ENCODE measurements around the gene ZNF22. TPM values are rescaled to one million over a fixed set of nuclear protein-coding genes. Genes with fewer than 3 reads are reported as not detected.

Gene ZNF22
- total RNA-seq, 5 donors from 2014 or later (not counting 1 experiment from before 2014, with no cell fraction given) = 18.4 to 27.5 (median 21.1) TPM

GRCh38 chr10:45023426-45023825 lies 22.7 kb downstream of the ZNF22 start:
- DNase-seq = no peak

GRCh38 chr10:45034301-45034700 lies 33.6 kb downstream of the ZNF22 start:
- Histone ChIP-seq H3K4me1 (ENCODE audit: control insufficient read depth in 1 of 2, extremely low read depth in 1 of 2, insufficient read depth in 2 of 2, low read length in 2 of 2) (peaks cover 0 to 2% of the 10 kb centered on the region in 2 experiments), H3K27me3 (replicated peaks in 1 of 2; ENCODE audit: control insufficient read depth in 2 of 2, extremely low read depth in 1 of 2, insufficient read depth in 2 of 2, low read length in 1 of 2) (no peaks in the 10 kb centered on the region), H3K27ac (ENCODE audit: low read length) (no peak overlapping the region), H3K9me3 (no peaks in the 10 kb centered on the region), H3K36me3 (ENCODE audit: control insufficient read depth in 2 of 2, extremely low read depth in 1 of 2, insufficient read depth in 1 of 2, low read length in 1 of 2) (no peaks in the 10 kb centered on the region), H3K4me3 (ENCODE audit: control insufficient read depth in 1 of 2, extremely low read depth in 1 of 2, low read length in 1 of 2) (no peak overlapping the region)
- POLR2A ChIA-PET = no interaction called here
- peaks cover 14 to 25% of the 10 kb centered on the region in 2 donors for H3K27me3 Mint-ChIP-seq
- H3K4me1 Mint-ChIP-seq = no peaks in the 10 kb centered on the region
- CTCF ChIA-PET = no interaction called here
- peaks cover 5% of the 10 kb centered on the region for H3K36me3 Mint-ChIP-seq
- no peak for ATAC-seq (replicated peaks in 1 of 4)
- no peak overlapping the region for H3K4me3 Mint-ChIP-seq
- H3K9me3 Mint-ChIP-seq = peaks cover 10 to 22% (median 16%) of the 10 kb centered on the region in 3 donors
- DNase-seq = no peak
- no peak overlapping the region for H3K27ac Mint-ChIP-seq

More at GRCh38 chr10:45023426-45023825, 22.7 kb downstream of the ZNF22 start:
- peaks cover 6 to 13% (median 12%) of the 10 kb centered on the region in 3 donors for H3K9me3 Mint-ChIP-seq
- Histone ChIP-seq H3K4me1 (ENCODE audit: control insufficient read depth in 1 of 2, extremely low read depth in 1 of 2, insufficient read depth in 2 of 2, low read length in 2 of 2) (no peaks in the 10 kb centered on the region), H3K36me3 (ENCODE audit: control insufficient read depth in 2 of 2, extremely low read depth in 1 of 2, insufficient read depth in 1 of 2, low read length in 1 of 2) (no peaks in the 10 kb centered on the region), H3K27ac (ENCODE audit: low read length) (no peak overlapping the region), H3K4me3 (ENCODE audit: control insufficient read depth in 1 of 2, extremely low read depth in 1 of 2, low read length in 1 of 2) (no peak overlapping the region), H3K27me3 (replicated peaks in 1 of 2; ENCODE audit: control insufficient read depth in 2 of 2, extremely low read depth in 1 of 2, insufficient read depth in 2 of 2, low read length in 1 of 2) (no peaks in the 10 kb centered on the region), H3K9me3 (no peaks in the 10 kb centered on the region)
- H3K36me3 Mint-ChIP-seq = no peaks in the 10 kb centered on the region
- peaks cover 0 to 4% of the 10 kb centered on the region in 2 donors for H3K27me3 Mint-ChIP-seq
- H3K4me1 Mint-ChIP-seq = no peaks in the 10 kb centered on the region
- POLR2A ChIA-PET = no interaction called here
- no CpG with 5 or more reads among the region's 2 CpGs for WGBS (ENCODE audit: insufficient coverage)
- CTCF ChIA-PET = no interaction called here
- H3K27ac Mint-ChIP-seq = no peak overlapping the region
- no peak overlapping the region for H3K4me3 Mint-ChIP-seq
- no peak for ATAC-seq (replicated peaks in 1 of 4)

- peaks cover 18 to 28% of the 10 kb centered on the region in 2 donors for H3K27me3 Mint-ChIP-seq
- Histone ChIP-seq H3K36me3 (ENCODE audit: control insufficient read depth in 2 of 2, extremely low read depth in 1 of 2, insufficient read depth in 1 of 2, low read length in 1 of 2) (no peaks in the 10 kb centered on the region), H3K4me1 (ENCODE audit: control insufficient read depth in 1 of 2, extremely low read depth in 1 of 2, insufficient read depth in 2 of 2, low read length in 2 of 2) (peaks cover 0 to 2% of the 10 kb centered on the region in 2 experiments), H3K27me3 (replicated peaks in 1 of 2; ENCODE audit: control insufficient read depth in 2 of 2, extremely low read depth in 1 of 2, insufficient read depth in 2 of 2, low read length in 1 of 2) (no peaks in the 10 kb centered on the region), H3K27ac (ENCODE audit: low read length) (no peak overlapping the region), H3K4me3 (ENCODE audit: control insufficient read depth in 1 of 2, extremely low read depth in 1 of 2, low read length in 1 of 2) (no peak overlapping the region), H3K9me3 (no peaks in the 10 kb centered on the region)
- DNase-seq (no peak), ATAC-seq (replicated peaks in 1 of 4) (no peak)
- peaks cover 5 to 12% (median 12%) of the 10 kb centered on the region in 3 donors for H3K9me3 Mint-ChIP-seq
- H3K4me3 Mint-ChIP-seq = no peak overlapping the region
- H3K4me1 Mint-ChIP-seq = no peaks in the 10 kb centered on the region
- H3K36me3 Mint-ChIP-seq = peaks cover 5% of the 10 kb centered on the region
- CTCF ChIA-PET = no interaction called here
- H3K27ac Mint-ChIP-seq = no peak overlapping the region
- POLR2A ChIA-PET = no interaction called here
Observed at GRCh38 chr10:45035673-45036072, 35.0 kb downstream of the ZNF22 start.

- POLR2A ChIA-PET = interaction anchor here in 1 of 2 donors (0.6 kb wide), 2 partner anchors 20 to 1836 kb away, joined by 3 to 7 read pairs; no protein-coding TSS in a partner anchor
- DNase-seq (no peak), ATAC-seq (replicated peaks in 1 of 4) (no peak)
- no peaks in the 10 kb centered on the region for H3K4me1 Mint-ChIP-seq
- Histone ChIP-seq H3K36me3 (ENCODE audit: control insufficient read depth in 2 of 2, extremely low read depth in 1 of 2, insufficient read depth in 1 of 2, low read length in 1 of 2) (no peaks in the 10 kb centered on the region), H3K9me3 (no peaks in the 10 kb centered on the region), H3K27ac (ENCODE audit: low read length) (no peak overlapping the region), H3K27me3 (replicated peaks in 1 of 2; ENCODE audit: control insufficient read depth in 2 of 2, extremely low read depth in 1 of 2, insufficient read depth in 2 of 2, low read length in 1 of 2) (no peaks in the 10 kb centered on the region), H3K4me3 (ENCODE audit: control insufficient read depth in 1 of 2, extremely low read depth in 1 of 2, low read length in 1 of 2) (no peak overlapping the region), H3K4me1 (ENCODE audit: control insufficient read depth in 1 of 2, extremely low read depth in 1 of 2, insufficient read depth in 2 of 2, low read length in 2 of 2) (no peaks in the 10 kb centered on the region)
- H3K36me3 Mint-ChIP-seq = no peaks in the 10 kb centered on the region
- CTCF ChIA-PET = interaction anchor here in 1 of 2 donors (0.5 kb wide), 1 partner anchor 501 kb away, joined by 3 read pairs; no protein-coding TSS in a partner anchor
- H3K27me3 Mint-ChIP-seq = peaks cover 16 to 17% of the 10 kb centered on the region in 2 donors
- no peaks in the 10 kb centered on the region for H3K9me3 Mint-ChIP-seq
- no peak overlapping the region for H3K27ac Mint-ChIP-seq
- H3K4me3 Mint-ChIP-seq = no peak overlapping the region
Observed at GRCh38 chr10:45040921-45041542, 40.3 kb downstream of the ZNF22 start.

- DNase-seq = no peak
- 86% methylated on average over 6 of the region's 7 CpGs for WGBS (ENCODE audit: insufficient coverage)
- no peaks in the 10 kb centered on the region for H3K36me3 Mint-ChIP-seq
- no peaks in the 10 kb centered on the region for H3K4me1 Mint-ChIP-seq
- ChIA-PET CTCF (no interaction called here), POLR2A (no interaction called here)
- H3K4me3 ChIP-seq (ENCODE audit: control insufficient read depth in 1 of 2, extremely low read depth in 1 of 2, low read length in 1 of 2) = no peak overlapping the region
- peaks cover 3 to 16% of the 10 kb centered on the region in 2 donors for H3K27me3 Mint-ChIP-seq
- no peak overlapping the region for H3K4me3 Mint-ChIP-seq
- peaks cover 3 to 9% (median 5%) of the 10 kb centered on the region in 3 donors for H3K9me3 Mint-ChIP-seq
- H3K27ac Mint-ChIP-seq = no peak overlapping the region
- H3K27me3 ChIP-seq (replicated peaks in 1 of 2; ENCODE audit: control insufficient read depth in 2 of 2, extremely low read depth in 1 of 2, insufficient read depth in 2 of 2, low read length in 1 of 2) = peaks cover 0 to 3% of the 10 kb centered on the region in 2 experiments
- no peak overlapping the region for H3K27ac ChIP-seq (ENCODE audit: low read length)
- no peak for ATAC-seq (replicated peaks in 1 of 4)
- no peaks in the 10 kb centered on the region for H3K9me3 ChIP-seq
- H3K4me1 ChIP-seq (ENCODE audit: control insufficient read depth in 1 of 2, extremely low read depth in 1 of 2, insufficient read depth in 2 of 2, low read length in 2 of 2) = no peaks in the 10 kb centered on the region
- H3K36me3 ChIP-seq (ENCODE audit: control insufficient read depth in 2 of 2, extremely low read depth in 1 of 2, insufficient read depth in 1 of 2, low read length in 1 of 2) = no peaks in the 10 kb centered on the region
Observed at GRCh38 chr10:45044290-45044689, 43.6 kb downstream of the ZNF22 start.

- no peak overlapping the region for H3K4me3 ChIP-seq (ENCODE audit: control insufficient read depth in 1 of 2, extremely low read depth in 1 of 2, low read length in 1 of 2)
- H3K36me3 Mint-ChIP-seq = no peaks in the 10 kb centered on the region
- H3K9me3 ChIP-seq = no peaks in the 10 kb centered on the region
- no peak overlapping the region for H3K4me3 Mint-ChIP-seq
- ChIA-PET POLR2A (no interaction called here), CTCF (no interaction called here)
- H3K27me3 Mint-ChIP-seq = peaks cover 15 to 16% of the 10 kb centered on the region in 2 donors
- ATAC-seq (replicated peaks in 1 of 4) (no peak), DNase-seq (no peak)
- H3K4me1 Mint-ChIP-seq = no peaks in the 10 kb centered on the region
- no peaks in the 10 kb centered on the region for H3K36me3 ChIP-seq (ENCODE audit: control insufficient read depth in 2 of 2, extremely low read depth in 1 of 2, insufficient read depth in 1 of 2, low read length in 1 of 2)
- H3K9me3 Mint-ChIP-seq = peaks cover 8 to 17% (median 9%) of the 10 kb centered on the region in 3 donors
- H3K27me3 ChIP-seq (replicated peaks in 1 of 2; ENCODE audit: control insufficient read depth in 2 of 2, extremely low read depth in 1 of 2, insufficient read depth in 2 of 2, low read length in 1 of 2) = peaks cover 0 to 3% of the 10 kb centered on the region in 2 experiments
- no peaks in the 10 kb centered on the region for H3K4me1 ChIP-seq (ENCODE audit: control insufficient read depth in 1 of 2, extremely low read depth in 1 of 2, insufficient read depth in 2 of 2, low read length in 2 of 2)
- H3K27ac Mint-ChIP-seq = no peak overlapping the region
- 89% methylated on average over 1 of the region's 4 CpGs for WGBS (ENCODE audit: insufficient coverage)
- no peak overlapping the region for H3K27ac ChIP-seq (ENCODE audit: low read length)
Observed at GRCh38 chr10:45050551-45051235, 50.0 kb downstream of the ZNF22 start.

Measured in T-cell (primary cell).